HCT116 (cell line): ENCODE data around the gene TMEM181. TPM values are rescaled to one million over a fixed set of nuclear protein-coding genes. Genes with fewer than 3 reads are reported as not detected.

ENCODE experiments used
- ATAC-seq: fragments of 200-7000 bp; cut with Tn5 transposase; 2 replicates; pipeline ENCODE4 v1.9.1; 2020; ENCODE audit warnings: mild to moderate bottlenecking, moderate library complexity
- BruUV-seq: library from RNA; stranded (reverse); fragments of 400-500 nt; replicated peaks from 2 replicates; lab custom pipeline; 2021; lab: Mats Ljungman, UMichigan
- CTCF ChIA-PET: fragments of 300-600 bp; sonication (Branson Sonifier 250); formaldehyde crosslinking; loops from one replicate; lab custom pipeline; 2021; ENCODE audit warnings: antibody characterized with exemption; lab: Charles Lee
- POLR2A ChIA-PET: fragments of 300-600, 350-600 bp; sonication (Branson Sonifier 250); formaldehyde crosslinking; loops from one replicate; lab custom pipeline; 2021; ENCODE audit warnings: antibody characterized with exemption; lab: Charles Lee
- RAD21 ChIA-PET, 2 experiments: fragments of 300-600 bp; sonication (Branson Sonifier 250); formaldehyde crosslinking; loops; one replicate each; lab custom pipeline; 2023; ENCODE audit warnings: low total read pairs in 2 of 2; ENCODE audit not compliant: uncharacterized antibody in 2 of 2, unreplicated experiment in 2 of 2, low non-redundant PET in 1 of 2; lab: Charles Lee
- DNase-seq: peaks from one replicate; pipeline ENCODE4 v3.0.0-alpha.2; 2010; ENCODE audit warnings: low read depth, low spot score
- H2AFZ ChIP-seq: fragments of 200-600 bp; shearing (Covaris generic), sonication (generic); 2 replicates; pipeline ENCODE4 v1.6.1; 2017; ENCODE audit warnings: low read depth, mixed run types, mixed read lengths, antibody characterized with exemption, low read length; ENCODE audit not compliant: poor library complexity, severe bottlenecking
- H3K27ac ChIP-seq: 2 replicates; pipeline ENCODE4 v1.5.1; 2012; ENCODE audit warnings: low read depth, low read length
- H3K27me3 ChIP-seq: fragments of 200-600 bp; sonication (generic); 2 replicates; pipeline ENCODE4 v1.6.1; 2016; ENCODE audit warnings: mixed run types, low read length, mixed read lengths; ENCODE audit not compliant: insufficient read depth
- H3K36me3 ChIP-seq, 2 experiments: fragments of 200-500 bp in 1 of 2; fragments of 200-600 bp in 1 of 2; sonication (Bioruptor generic) in 1 of 2; sonication (generic) in 1 of 2; 2 replicates each; pipeline versions ENCODE4 v1.5.1 to v1.6.1; 2014 to 2016; ENCODE audit warnings: low read length in 2 of 2, inconsistent platforms in 1 of 2, mixed read lengths in 1 of 2, mixed run types in 1 of 2; ENCODE audit not compliant: insufficient read depth in 2 of 2, control insufficient read depth in 1 of 2
- H3K4me1 ChIP-seq, 2 experiments: fragments of 200-600 bp in 1 of 2; sonication (generic) in 1 of 2; 2 replicates each; pipeline versions ENCODE4 v1.5.1 to v1.6.1; 2012 to 2017; ENCODE audit warnings: low read length in 2 of 2, inconsistent platforms in 1 of 2, mild to moderate bottlenecking in 1 of 2, mixed read lengths in 1 of 2, mixed run types in 1 of 2, moderate library complexity in 1 of 2; ENCODE audit not compliant: insufficient read depth in 2 of 2, control insufficient read depth in 1 of 2
- H3K4me2 ChIP-seq: fragments of 200-600 bp; sonication (generic); 2 replicates; pipeline ENCODE4 v1.6.1; 2017; ENCODE audit warnings: mixed run types, low read length, mixed read lengths
- H3K4me3 ChIP-seq, 2 experiments: fragments of 200-600 bp in 1 of 2; sonication (generic) in 1 of 2; replicated peaks in 1 of 2; 2 replicates each; pipeline ENCODE4 v1.5.1; 2011 to 2016; ENCODE audit warnings: low read length in 2 of 2, control low read depth in 1 of 2, low read depth in 1 of 2, mild to moderate bottlenecking in 1 of 2, mixed read lengths in 1 of 2, mixed run types in 1 of 2
- H3K79me2 ChIP-seq: fragments of 200-600 bp; sonication (generic); 2 replicates; pipeline ENCODE4 v1.6.1; 2017; ENCODE audit warnings: mild to moderate bottlenecking, mixed run types, low read length, moderate library complexity, mixed read lengths; ENCODE audit not compliant: insufficient read depth
- H3K9ac ChIP-seq: fragments of 200-600 bp; sonication (generic); 2 replicates; pipeline ENCODE4 v1.6.1; 2016; ENCODE audit warnings: low read length, mixed read lengths
- H3K9me2 ChIP-seq: fragments of 200-600 bp; sonication (generic), shearing (Covaris generic); 2 replicates; pipeline ENCODE4 v1.6.1; 2017; ENCODE audit warnings: mixed run types, mild to moderate bottlenecking, moderate library complexity; ENCODE audit not compliant: insufficient read depth
- H3K9me3 ChIP-seq, 2 experiments: fragments of 200-500 bp in 1 of 2; fragments of 200-600 bp in 1 of 2; sonication (Bioruptor generic) in 1 of 2; sonication (generic) in 1 of 2; 2 replicates each; pipeline ENCODE4 v1.6.1; 2014 to 2017; ENCODE audit warnings: low read length in 2 of 2, mixed read lengths in 2 of 2, inconsistent platforms in 1 of 2, low read depth in 1 of 2, mild to moderate bottlenecking in 1 of 2, mixed run types in 1 of 2, moderate library complexity in 1 of 2; ENCODE audit not compliant: control insufficient read depth in 1 of 2, insufficient read depth in 1 of 2
- H4K20me1 ChIP-seq: fragments of 200-600 bp; sonication (generic), shearing (Covaris generic); 2 replicates; pipeline ENCODE4 v1.6.1; 2017; ENCODE audit warnings: mixed run types, mild to moderate bottlenecking, moderate library complexity; ENCODE audit not compliant: insufficient read depth
- EGR1 ChIP-seq: IDR thresholded peaks from 2 replicates; pipeline ENCODE4 v1.6.1; 2012; ENCODE audit warnings: low read depth
- ELF1 ChIP-seq: IDR thresholded peaks from 2 replicates; pipeline ENCODE4 v1.6.1; 2012; ENCODE audit warnings: low read depth, borderline replicate concordance
- MAX ChIP-seq: IDR thresholded peaks from 2 replicates; pipeline ENCODE4 v1.6.1; 2012
- SIN3A ChIP-seq: IDR thresholded peaks from 2 replicates; pipeline ENCODE4 v1.6.1; 2012; ENCODE audit warnings: low read depth
- ZBTB33 ChIP-seq: IDR thresholded peaks from 2 replicates; pipeline ENCODE4 v1.6.1; 2011; ENCODE audit warnings: mild to moderate bottlenecking, low read length, moderate library complexity; ENCODE audit not compliant: insufficient replicate concordance; ENCODE audit errors: extremely low read depth
- intact Hi-C: fragments of 100-400 bp; cut with micrococcal nuclease; formaldehyde crosslinking; loops from 2 replicates; pipeline ENCODE4 v1.10.0; 2022
- total RNA-seq: library from RNA; stranded (reverse); gene quantifications from one replicate; pipeline ENCODE4 v1.2.1, GENCODE V29; 2021; ENCODE audit not compliant: unreplicated experiment

Gene TMEM181
- total RNA-seq, 1 experiment from 2014 or later: 34.4 TPM

- POLR2A ChIA-PET: no interaction called here
- Histone ChIP-seq H3K9me2 (no peaks in the 10 kb centered on the region), H4K20me1 (no peaks in the 10 kb centered on the region), H3K4me3 (no peak overlapping the region), H2AFZ (no peak overlapping the region), H3K27ac (no peak overlapping the region), H3K27me3 (no peaks in the 10 kb centered on the region), H3K9ac (no peak overlapping the region), H3K4me2 (no peak overlapping the region), H3K4me1 (no peaks in the 10 kb centered on the region), H3K9me3 (no peaks in the 10 kb centered on the region), H3K36me3 (peaks cover 14 to 21% of the 10 kb centered on the region in 2 experiments), H3K79me2 (peaks cover 11% of the 10 kb centered on the region; the same call in 1 of the 2 replicates)
- BruUV-seq: no TSS peak
- CTCF ChIA-PET: no interaction called here
- intact Hi-C loops: no loop called here
- RAD21 ChIA-PET: no interaction called here
- no peak for DNase-seq
- ATAC-seq: no peak
- TF ChIP-seq ELF1: no peak
- TF ChIP-seq ZBTB33: no peak
- no peak for TF ChIP-seq MAX
- TF ChIP-seq EGR1: no peak
- no peak for TF ChIP-seq SIN3A
Observed at GRCh38 chr6:158619922-158620801, 60.3 kb downstream of the TMEM181 start.
